ENCODE measurements around the gene NCAPG.
"Not testable (repeated sequence)": the region's sequence is repeated elsewhere in the genome, so short reads cannot be mapped to it uniquely, and the experiment has no call there.

The NCAPG gene

GRCh38 chr4:17797808-17798207 is 13.0 kb upstream of the NCAPG start:
- no peak for DNase-seq (ENCODE audit: low read depth)

GRCh38 chr4:17805580-17806155 is 5.1 kb upstream of the NCAPG start:
- no peak for DNase-seq (ENCODE audit: low read depth)

GRCh38 chr4:17807446-17807845 is 3.3 kb upstream of the NCAPG start:
- no peak for DNase-seq (ENCODE audit: low read depth)

- no peak for DNase-seq (ENCODE audit: low read depth)
These were observed 1.1 kb upstream of the NCAPG start for GRCh38 chr4:17809667-17810066.

- DNase-seq (ENCODE audit: low read depth): no peak
These were observed 362 bp downstream of the NCAPG start for GRCh38 chr4:17811078-17811603.

GRCh38 chr4:17812125-17812524 is 1.3 kb downstream of the NCAPG start:
- no peak for DNase-seq (ENCODE audit: low read depth)

GRCh38 chr4:17812801-17813200 is 2.0 kb downstream of the NCAPG start:
- DNase-seq (ENCODE audit: low read depth): no peak

GRCh38 chr4:17814140-17814539 is 3.4 kb downstream of the NCAPG start:
- DNase-seq (ENCODE audit: low read depth): no peak

- no peak for DNase-seq (ENCODE audit: low read depth)
These were observed 5.4 kb downstream of the NCAPG start for GRCh38 chr4:17816142-17816541.

GRCh38 chr4:17817027-17817426 is 6.2 kb downstream of the NCAPG start:
- DNase-seq (ENCODE audit: low read depth): no peak

GRCh38 chr4:17823871-17824669 is 13.3 kb downstream of the NCAPG start:
- no peak for DNase-seq (ENCODE audit: low read depth)

GRCh38 chr4:17846266-17846665 is 35.5 kb downstream of the NCAPG start:
- DNase-seq (ENCODE audit: low read depth): no peak

- DNase-seq (ENCODE audit: low read depth): not testable (repeated sequence)
These were observed 39.5 kb downstream of the NCAPG start for GRCh38 chr4:17850295-17850694.

GRCh38 chr4:17851959-17852358 is 41.2 kb downstream of the NCAPG start:
- no peak for DNase-seq (ENCODE audit: low read depth)

GRCh38 chr4:17854036-17854435 is 43.3 kb downstream of the NCAPG start:
- no peak for DNase-seq (ENCODE audit: low read depth)

- no peak for DNase-seq (ENCODE audit: low read depth)
These were observed 49.1 kb downstream of the NCAPG start for GRCh38 chr4:17859793-17860406.

- DNase-seq (ENCODE audit: low read depth): not testable (repeated sequence)
These were observed 51.1 kb downstream of the NCAPG start for GRCh38 chr4:17861906-17862305.

- DNase-seq (ENCODE audit: low read depth): no peak
These were observed 55.1 kb downstream of the NCAPG start for GRCh38 chr4:17865866-17866363.

GRCh38 chr4:17866810-17867209 is 56.0 kb downstream of the NCAPG start:
- no peak for DNase-seq (ENCODE audit: low read depth)

GRCh38 chr4:17867276-17867675 is 56.5 kb downstream of the NCAPG start:
- DNase-seq (ENCODE audit: low read depth): no peak

GRCh38 chr4:17869327-17869726 is 58.5 kb downstream of the NCAPG start:
- no peak for DNase-seq (ENCODE audit: low read depth)

GRCh38 chr4:17875402-17876070 is 64.8 kb downstream of the NCAPG start:
- no peak for DNase-seq (ENCODE audit: low read depth)

Measured in stimulated activated CD8-positive, alpha-beta memory T cell treated with anti-CD3 and anti-CD28 coated beads, Interleukin-12 subunit alpha, Interleukin-12 subunit beta, amount 100 ng/mL, for 1 hour (primary cell).